K562 (cell line): ENCODE data around the gene PXMP2.

Source experiments
- CTCF ChIP-seq, 3 experiments: IDR thresholded peaks in 2 of 3; conservative IDR thresholded peaks in 1 of 3; 2 replicates each; pipeline ENCODE4 v1.5.1; 2011 to 2012; ENCODE audit warnings: low read length in 3 of 3, mild to moderate bottlenecking in 3 of 3, control low read depth in 2 of 3, improper control_type of control experiment in 1 of 3, inconsistent platforms in 1 of 3, low read depth in 1 of 3, mixed read lengths in 1 of 3, moderate library complexity in 1 of 3; ENCODE audit not compliant: insufficient read depth in 2 of 3
- E2F6 ChIP-seq, 2 experiments: IDR thresholded peaks; 2 replicates each; pipeline ENCODE4 v1.6.1; 2011; ENCODE audit warnings: borderline replicate concordance in 1 of 2, control low read depth in 1 of 2, low read depth in 1 of 2, low read length in 1 of 2, mild to moderate bottlenecking in 1 of 2, mixed read lengths in 1 of 2, moderate library complexity in 1 of 2; ENCODE audit not compliant: insufficient read depth in 1 of 2, insufficient read length in 1 of 2, poor library complexity in 1 of 2, severe bottlenecking in 1 of 2; ENCODE audit errors: extremely low read depth in 1 of 2
- GATA2 ChIP-seq: sonication (generic); formaldehyde crosslinking; IDR thresholded peaks from 2 replicates; pipeline ENCODE4 v1.4.0; 2020; ENCODE audit warnings: mild to moderate bottlenecking, missing genetic modification reagents
- LCOR ChIP-seq: sonication (generic); formaldehyde crosslinking; IDR thresholded peaks from 2 replicates; pipeline ENCODE4 v1.8.0; 2022; ENCODE audit warnings: mild to moderate bottlenecking, missing genetic modification reagents
- MAFK ChIP-seq: IDR thresholded peaks from 2 replicates; pipeline ENCODE4 v1.6.1; 2011; ENCODE audit warnings: low read length, improper control_type of control experiment
- MEIS2 ChIP-seq: fragments of 450-650 bp; IDR thresholded peaks from 2 replicates; pipeline ENCODE4 v1.6.1; 2014; ENCODE audit warnings: mild to moderate bottlenecking; ENCODE audit not compliant: partially characterized antibody
- SP1 ChIP-seq: sonication (generic); formaldehyde crosslinking; IDR thresholded peaks from 2 replicates; pipeline ENCODE4 v1.8.1; 2022; ENCODE audit warnings: mild to moderate bottlenecking, missing genetic modification reagents
- ZBTB43 ChIP-seq: sonication (generic); formaldehyde crosslinking; IDR thresholded peaks from 2 replicates; pipeline ENCODE4 v1.8.0; 2023; ENCODE audit warnings: mild to moderate bottlenecking, missing genetic modification reagents

- no peak for TF ChIP-seq LCOR (CRISPR knock-in tag)
- no peak for TF ChIP-seq CTCF (IDR thresholded peaks at IDR 0.05 in 2 of 3, conservative IDR thresholded peaks at IDR 0.05 in 1 of 3; ENCODE audit: insufficient read depth in 2 of 3, low read depth in 1 of 3, low read length in 3 of 3)
- TF ChIP-seq E2F6 (IDR thresholded peaks at IDR 0.05; ENCODE audit: borderline replicate concordance in 1 of 2, extremely low read depth in 1 of 2, insufficient read depth in 1 of 2, insufficient read length in 1 of 2, low read depth in 1 of 2, low read length in 1 of 2, poor library complexity in 1 of 2, severe bottlenecking in 1 of 2), result no peak
- TF ChIP-seq GATA2 (CRISPR knock-in tag), result no peak
- TF ChIP-seq ZBTB43 (CRISPR knock-in tag), result no peak
- no peak for TF ChIP-seq MEIS2
- no peak for TF ChIP-seq SP1 (CRISPR knock-in tag)
- TF ChIP-seq MAFK, result no peak
Observed at GRCh38 chr12:132719954-132720324, 32.6 kb downstream of the PXMP2 start.
